ENCODE results near the gene DMTF1. TPM values are rescaled to one million over a fixed set of nuclear protein-coding genes. Genes with fewer than 3 reads are reported as not detected.

Gene DMTF1
- total and polyA plus RNA-seq, 9 of the 15 experiments (the other 6 are each of a cell fraction or from before 2014, with no cell fraction given), result 25.7 to 208 (median 74.7) TPM

- TF ChIP-seq SETDB1 (IDR thresholded peaks at IDR 0.05; ENCODE audit: low read length), result no peak
- peak in 1 of 2 experiments; percentile 40; a peak in 1 of 4 replicates for TF ChIP-seq FOXK2 (conservative IDR thresholded peaks at IDR 0.05 in 1 of 2, IDR thresholded peaks at IDR 0.05 in 1 of 2; ENCODE audit: low read depth in 2 of 2)
- TF ChIP-seq TFAP4 (CRISPR knock-in tag; IDR thresholded peaks at IDR 0.05; ENCODE audit: borderline replicate concordance), result peak; percentile 63
- TF ChIP-seq ZNF512 (tag; IDR thresholded peaks at IDR 0.05), result no peak
- TF ChIP-seq DACH1 (IDR thresholded peaks at IDR 0.05; ENCODE audit: partially characterized antibody), result peak; percentile 5
- peak; percentile 62; the same call in 1 of the 2 replicates for TF ChIP-seq SAFB (IDR thresholded peaks at IDR 0.05; ENCODE audit: borderline replicate concordance, low read depth, low read length)
- 0 out of 4 replicates have a peak, but pooled peaks of 1 of the 2 experiments have one; percentile 19 for TF ChIP-seq KDM4B (IDR thresholded peaks at IDR 0.05; ENCODE audit: borderline replicate concordance in 2 of 2, low read depth in 1 of 2)
- TF ChIP-seq FOXM1 (IDR thresholded peaks at IDR 0.05; ENCODE audit: low read depth), result no peak
- no peak for TF ChIP-seq FOXM1 (CRISPR knock-in tag; IDR thresholded peaks at IDR 0.05; ENCODE audit: low read depth)
- TF ChIP-seq NKRF (IDR thresholded peaks at IDR 0.05; ENCODE audit: borderline replicate concordance), result peak; percentile 34; the same call in 1 of the 2 replicates
- no peak for TF ChIP-seq RERE (CRISPR knock-in tag; IDR thresholded peaks at IDR 0.05; ENCODE audit: borderline replicate concordance)
- TF ChIP-seq ZBTB7A (IDR thresholded peaks at IDR 0.05; ENCODE audit: borderline replicate concordance, control insufficient read depth, low read depth, low read length), result peak; percentile 59; the same call in 1 of the 2 replicates
- TF ChIP-seq E2F8 (IDR thresholded peaks at IDR 0.05; ENCODE audit: low read depth, partially characterized antibody), result no peak
- no peak for TF ChIP-seq NELFE (IDR thresholded peaks at IDR 0.05; ENCODE audit: insufficient read depth, insufficient read length)
Observed at GRCh38 chr7:87219545-87220025, 67.3 kb downstream of the DMTF1 start, which contains the start of gene TMEM243 (continued).

All from K562 (cell line).